SK-N-SH (cell line): ENCODE data around the gene CYTH3. TPM values are rescaled to one million over a fixed set of nuclear protein-coding genes. Genes with fewer than 3 reads are reported as not detected.

Experiments used
- CHD2 ChIP-seq: fragments of 150-350 bp; IDR thresholded peaks from 2 replicates; pipeline ENCODE4 v1.6.1; 2018; ENCODE audit warnings: low read length; ENCODE audit not compliant: partially characterized antibody
- ELF1 ChIP-seq: IDR thresholded peaks from 2 replicates; pipeline ENCODE4 v1.4.0; 2012
- EP300 ChIP-seq, 2 experiments: IDR thresholded peaks; 2 replicates each; pipeline versions ENCODE4 v1.4.0 to v1.6.1; 2012; ENCODE audit warnings: borderline replicate concordance in 1 of 2, low read depth in 1 of 2, low read length in 1 of 2
- EZH2phosphoT487 ChIP-seq: fragments of 200-600 bp; sonication (generic); IDR thresholded peaks from 2 replicates; pipeline ENCODE4 v1.6.1; 2017; ENCODE audit warnings: low read depth, mixed run types, mild to moderate bottlenecking, antibody characterized with exemption, moderate library complexity, borderline replicate concordance
- FOSL2 ChIP-seq: IDR thresholded peaks from 2 replicates; pipeline ENCODE4 v1.4.0; 2012; ENCODE audit warnings: low read depth, mild to moderate bottlenecking, moderate library complexity, borderline replicate concordance
- FOXJ3 ChIP-seq: sonication (generic); formaldehyde crosslinking; IDR thresholded peaks from 2 replicates; pipeline ENCODE4 v1.5.1; 2020; ENCODE audit warnings: mild to moderate bottlenecking, missing genetic modification reagents
- FOXM1 ChIP-seq: IDR thresholded peaks from 2 replicates; pipeline ENCODE4 v1.4.0; 2012; ENCODE audit warnings: low read depth, mild to moderate bottlenecking
- GABPA ChIP-seq: IDR thresholded peaks from 2 replicates; pipeline ENCODE4 v1.4.0; 2012; ENCODE audit warnings: low read depth, mild to moderate bottlenecking
- JUND ChIP-seq: IDR thresholded peaks from 2 replicates; pipeline ENCODE4 v1.4.0; 2012
- MEF2A ChIP-seq: IDR thresholded peaks from 2 replicates; pipeline ENCODE4 v1.4.0; 2012; ENCODE audit warnings: low read depth, borderline replicate concordance
- MXI1 ChIP-seq: IDR thresholded peaks from 2 replicates; pipeline ENCODE4 v1.6.1; 2012; ENCODE audit warnings: mild to moderate bottlenecking, low read depth, low read length, improper control_type of control experiment
- NFIC ChIP-seq: IDR thresholded peaks from 2 replicates; pipeline ENCODE4 v1.4.0; 2012; ENCODE audit warnings: borderline replicate concordance
- NRF1 ChIP-seq: IDR thresholded peaks from 2 replicates; pipeline ENCODE4 v1.6.1; 2012; ENCODE audit warnings: low read depth, mild to moderate bottlenecking, low read length
- POLR2AphosphoS5 ChIP-seq: IDR thresholded peaks from 2 replicates; pipeline ENCODE4 v1.6.1; 2012; ENCODE audit warnings: low read depth, low read length
- RAD21 ChIP-seq: IDR thresholded peaks from 2 replicates; pipeline ENCODE4 v1.6.1; 2012; ENCODE audit warnings: mild to moderate bottlenecking, low read length
- RCOR1 ChIP-seq: fragments of 150-350 bp; IDR thresholded peaks from 2 replicates; pipeline ENCODE4 v1.6.1; 2017; ENCODE audit warnings: antibody characterized with exemption, low read length
- RFX5 ChIP-seq: IDR thresholded peaks from 2 replicates; pipeline ENCODE4 v1.6.1; 2012; ENCODE audit warnings: mild to moderate bottlenecking, improper control_type of control experiment, low read length
- RXRA ChIP-seq: IDR thresholded peaks from 2 replicates; pipeline ENCODE4 v1.4.0; 2012; ENCODE audit warnings: low read depth, mild to moderate bottlenecking, borderline replicate concordance
- SIN3A ChIP-seq: IDR thresholded peaks from 2 replicates; pipeline ENCODE4 v1.6.1; 2012; ENCODE audit warnings: low read depth, mild to moderate bottlenecking, low read length, moderate library complexity, borderline replicate concordance
- SMC3 ChIP-seq: IDR thresholded peaks from 2 replicates; pipeline ENCODE4 v1.6.1; 2012; ENCODE audit warnings: low read depth, low read length, improper control_type of control experiment
- TCF12 ChIP-seq: IDR thresholded peaks from 2 replicates; pipeline ENCODE4 v1.4.0; 2012
- TEAD4 ChIP-seq: IDR thresholded peaks from 2 replicates; pipeline ENCODE4 v1.4.0; 2012; ENCODE audit warnings: mild to moderate bottlenecking, borderline replicate concordance; ENCODE audit not compliant: insufficient read depth
- YY1 ChIP-seq: IDR thresholded peaks from 2 replicates; pipeline ENCODE4 v1.4.0; 2012; ENCODE audit warnings: low read depth, mild to moderate bottlenecking
- polyA plus RNA-seq, 3 experiments: library from polyadenylated mRNA; depleted of rRNA; stranded (reverse); fragments of >200 nt; gene quantifications; 2 replicates each; pipeline ENCODE4 v1.2.3, GENCODE V29; 2012
- TF ChIP-seq, protein P1 (sequence below): IDR thresholded peaks from 2 replicates; pipeline ENCODE4 v1.4.0; 2012; ENCODE audit warnings: low read depth
- TF ChIP-seq, protein P2 (sequence below): IDR thresholded peaks from 2 replicates; pipeline ENCODE4; 2012
- TF ChIP-seq, protein P3 (sequence below): IDR thresholded peaks from 2 replicates; pipeline ENCODE4 v1.4.0; 2012; ENCODE audit warnings: low read depth, borderline replicate concordance
- TF ChIP-seq, protein P4 (sequence below): IDR thresholded peaks from 2 replicates; pipeline ENCODE4 v1.4.0; 2012; ENCODE audit warnings: low read depth, borderline replicate concordance

Gene CYTH3
- polyA plus RNA-seq, 1 of the 3 experiments (the other 2 are of a cell fraction), result 55.1 TPM

DNA sequence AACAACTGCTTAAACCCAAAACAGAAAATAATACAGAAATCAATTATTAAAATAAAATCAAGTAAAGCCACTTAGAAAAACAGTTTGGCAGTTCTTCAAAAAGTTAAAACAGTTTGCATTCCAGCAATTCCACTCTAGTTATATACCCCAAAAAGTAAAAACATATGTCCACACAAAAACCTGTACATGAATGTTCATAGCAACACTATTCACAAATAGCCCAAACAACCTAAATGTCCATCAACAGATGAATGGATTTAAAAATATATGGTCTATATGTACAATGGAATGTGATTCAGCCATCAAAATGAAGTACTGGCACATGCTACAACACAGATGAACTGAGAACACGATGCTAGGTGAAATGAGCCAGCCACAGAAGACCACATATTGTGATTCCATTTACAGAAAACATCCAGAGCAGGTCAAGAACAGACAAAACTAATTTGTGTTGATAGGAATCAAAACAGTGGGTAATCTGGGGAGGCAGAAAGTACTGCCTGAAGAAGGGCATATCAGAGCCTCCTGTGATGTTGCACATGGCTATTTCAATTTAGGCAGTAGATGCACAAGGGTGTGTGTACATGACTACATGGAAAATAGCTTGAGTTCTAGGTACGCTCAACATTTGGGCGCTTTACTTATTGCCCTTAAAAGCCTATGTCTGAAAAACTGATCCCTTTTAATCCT is 66.3 kb downstream of the CYTH3 start (continued):
- TF ChIP-seq TCF12, result peak; percentile 74
- TF ChIP-seq, protein P1, sequence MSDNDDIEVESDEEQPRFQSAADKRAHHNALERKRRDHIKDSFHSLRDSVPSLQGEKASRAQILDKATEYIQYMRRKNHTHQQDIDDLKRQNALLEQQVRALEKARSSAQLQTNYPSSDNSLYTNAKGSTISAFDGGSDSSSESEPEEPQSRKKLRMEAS, result no peak
- peak; percentile 28; the same call in 1 of the 2 replicates for TF ChIP-seq TEAD4
- TF ChIP-seq, protein P2, sequence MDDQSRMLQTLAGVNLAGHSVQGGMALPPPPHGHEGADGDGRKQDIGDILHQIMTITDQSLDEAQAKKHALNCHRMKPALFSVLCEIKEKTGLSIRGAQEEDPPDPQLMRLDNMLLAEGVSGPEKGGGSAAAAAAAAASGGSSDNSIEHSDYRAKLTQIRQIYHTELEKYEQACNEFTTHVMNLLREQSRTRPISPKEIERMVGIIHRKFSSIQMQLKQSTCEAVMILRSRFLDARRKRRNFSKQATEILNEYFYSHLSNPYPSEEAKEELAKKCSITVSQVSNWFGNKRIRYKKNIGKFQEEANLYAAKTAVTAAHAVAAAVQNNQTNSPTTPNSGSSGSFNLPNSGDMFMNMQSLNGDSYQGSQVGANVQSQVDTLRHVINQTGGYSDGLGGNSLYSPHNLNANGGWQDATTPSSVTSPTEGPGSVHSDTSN, result peak; percentile 77; the same call in 1 of the 2 replicates
- TF ChIP-seq MEF2A, result peak; percentile 12; the same call in 1 of the 2 replicates
- peak; percentile 51; the same call in 1 of the 2 replicates for TF ChIP-seq RFX5
- no peak for TF ChIP-seq YY1
- TF ChIP-seq CHD2, result peak; percentile 88
- TF ChIP-seq RXRA, result no peak
- TF ChIP-seq FOXJ3 (CRISPR knock-in tag), result peak; percentile 95
- no peak; the same call in 1 of the 2 replicates for TF ChIP-seq JUND
- peak; percentile 54 for TF ChIP-seq RAD21
- TF ChIP-seq RCOR1, result peak; percentile 98
- TF ChIP-seq NFIC, result peak; percentile 51; the same call in 1 of the 2 replicates
- TF ChIP-seq NRF1, result no peak
- peak; percentile 58; the same call in 1 of the 2 replicates for TF ChIP-seq SIN3A
- TF ChIP-seq MXI1, result peak; percentile 90; the same call in 1 of the 2 replicates
- no peak for TF ChIP-seq FOXM1
- TF ChIP-seq, protein P3, sequence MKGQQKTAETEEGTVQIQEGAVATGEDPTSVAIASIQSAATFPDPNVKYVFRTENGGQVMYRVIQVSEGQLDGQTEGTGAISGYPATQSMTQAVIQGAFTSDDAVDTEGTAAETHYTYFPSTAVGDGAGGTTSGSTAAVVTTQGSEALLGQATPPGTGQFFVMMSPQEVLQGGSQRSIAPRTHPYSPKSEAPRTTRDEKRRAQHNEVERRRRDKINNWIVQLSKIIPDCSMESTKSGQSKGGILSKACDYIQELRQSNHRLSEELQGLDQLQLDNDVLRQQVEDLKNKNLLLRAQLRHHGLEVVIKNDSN, result no peak
- 0 out of 2 replicates have a peak, but pooled peaks have one; percentile 5 for TF ChIP-seq FOSL2
- TF ChIP-seq POLR2AphosphoS5, result peak; percentile 60; the same call in 1 of the 2 replicates
- TF ChIP-seq, protein P4, sequence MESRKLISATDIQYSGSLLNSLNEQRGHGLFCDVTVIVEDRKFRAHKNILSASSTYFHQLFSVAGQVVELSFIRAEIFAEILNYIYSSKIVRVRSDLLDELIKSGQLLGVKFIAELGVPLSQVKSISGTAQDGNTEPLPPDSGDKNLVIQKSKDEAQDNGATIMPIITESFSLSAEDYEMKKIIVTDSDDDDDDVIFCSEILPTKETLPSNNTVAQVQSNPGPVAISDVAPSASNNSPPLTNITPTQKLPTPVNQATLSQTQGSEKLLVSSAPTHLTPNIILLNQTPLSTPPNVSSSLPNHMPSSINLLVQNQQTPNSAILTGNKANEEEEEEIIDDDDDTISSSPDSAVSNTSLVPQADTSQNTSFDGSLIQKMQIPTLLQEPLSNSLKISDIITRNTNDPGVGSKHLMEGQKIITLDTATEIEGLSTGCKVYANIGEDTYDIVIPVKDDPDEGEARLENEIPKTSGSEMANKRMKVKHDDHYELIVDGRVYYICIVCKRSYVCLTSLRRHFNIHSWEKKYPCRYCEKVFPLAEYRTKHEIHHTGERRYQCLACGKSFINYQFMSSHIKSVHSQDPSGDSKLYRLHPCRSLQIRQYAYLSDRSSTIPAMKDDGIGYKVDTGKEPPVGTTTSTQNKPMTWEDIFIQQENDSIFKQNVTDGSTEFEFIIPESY, result no peak
- peak; percentile 22; the same call in 1 of the 2 replicates for TF ChIP-seq SMC3
- TF ChIP-seq ELF1, result no peak
- TF ChIP-seq EZH2phosphoT487, result no peak
- TF ChIP-seq GABPA, result no peak
- peak in 1 of 2 experiments; percentile 95; a peak in 3 of 4 replicates for TF ChIP-seq EP300 (IDR thresholded peaks at IDR 0.05; ENCODE audit: borderline replicate concordance in 1 of 2, low read depth in 1 of 2, low read length in 1 of 2)
